Astrocyte of the hippocampus (primary cell): Measurements from ENCODE around the gene PDE10A.

Source experiments
- DNase-seq: peaks from one replicate; pipeline ENCODE4 v3.0.0; 2011; ENCODE audit warnings: low read depth, low spot score

PDE10A gene

DNA sequence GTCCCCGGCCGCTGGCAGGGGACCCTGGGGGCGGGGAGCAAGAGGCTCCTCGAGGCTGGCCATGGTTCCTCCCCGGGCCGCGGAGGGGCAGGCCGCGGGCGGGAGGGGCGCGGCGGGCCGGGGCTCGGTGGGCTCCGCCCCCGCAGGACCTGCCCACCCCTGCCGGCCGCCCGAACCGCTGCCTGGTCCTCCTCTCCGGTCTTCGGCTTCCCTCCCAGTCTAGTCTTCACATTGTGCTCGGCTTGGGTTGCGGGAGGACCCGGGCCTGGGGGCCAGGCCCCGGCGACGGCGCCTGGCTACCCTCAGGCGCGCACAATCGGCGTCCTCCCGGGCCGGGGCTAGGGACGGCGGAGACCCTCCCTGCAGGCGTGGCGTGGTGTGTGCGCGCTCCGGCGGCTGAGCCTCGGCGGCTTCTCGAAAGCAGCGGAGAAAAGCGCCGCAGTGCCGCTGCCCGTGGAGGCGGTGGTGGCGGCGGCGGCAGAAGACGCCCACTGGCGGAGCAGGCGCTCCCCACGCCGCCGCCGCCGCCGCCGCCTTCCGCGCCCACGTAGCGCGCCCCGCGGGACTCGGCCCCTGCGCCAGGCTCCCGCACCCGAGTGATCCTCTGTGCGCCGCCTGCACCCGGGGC lies at the start of gene PDE10A:
TSS of gene PDE10A (minus strand) at position 493 of the 628 bp plus-strand sequence. CDS start at position 63, 430 bp downstream.
- DNase-seq = peak; percentile 68

DNA sequence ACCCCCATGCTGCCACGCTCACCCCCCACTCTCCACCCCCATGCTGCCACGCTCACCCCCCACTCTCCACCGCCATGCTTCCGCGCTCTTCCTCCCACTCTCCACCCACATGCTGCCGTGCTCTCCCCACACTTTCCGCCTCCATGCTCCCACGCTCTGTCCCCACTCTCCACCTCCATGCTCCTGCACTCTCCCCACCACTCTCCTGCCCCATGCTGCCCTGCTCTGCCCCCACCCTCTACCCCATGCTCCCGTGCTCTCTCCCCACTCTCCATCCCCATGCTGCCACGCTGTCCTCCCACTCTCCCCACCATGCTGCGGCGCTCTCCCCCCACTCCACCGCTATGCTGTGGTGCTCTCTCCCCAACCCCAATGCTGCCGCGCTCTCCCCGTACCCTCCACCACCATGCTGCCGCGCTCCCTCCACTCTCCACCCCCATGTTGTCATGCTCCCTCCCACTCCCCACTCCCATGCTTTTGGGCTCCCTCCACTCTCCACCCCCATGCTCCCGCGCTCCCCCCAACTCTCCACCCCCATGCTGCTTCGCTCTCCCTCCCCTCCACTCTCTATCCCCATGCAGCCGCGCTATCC lies 46.0 kb upstream of the PDE10A start:
- no peak for DNase-seq

DNA sequence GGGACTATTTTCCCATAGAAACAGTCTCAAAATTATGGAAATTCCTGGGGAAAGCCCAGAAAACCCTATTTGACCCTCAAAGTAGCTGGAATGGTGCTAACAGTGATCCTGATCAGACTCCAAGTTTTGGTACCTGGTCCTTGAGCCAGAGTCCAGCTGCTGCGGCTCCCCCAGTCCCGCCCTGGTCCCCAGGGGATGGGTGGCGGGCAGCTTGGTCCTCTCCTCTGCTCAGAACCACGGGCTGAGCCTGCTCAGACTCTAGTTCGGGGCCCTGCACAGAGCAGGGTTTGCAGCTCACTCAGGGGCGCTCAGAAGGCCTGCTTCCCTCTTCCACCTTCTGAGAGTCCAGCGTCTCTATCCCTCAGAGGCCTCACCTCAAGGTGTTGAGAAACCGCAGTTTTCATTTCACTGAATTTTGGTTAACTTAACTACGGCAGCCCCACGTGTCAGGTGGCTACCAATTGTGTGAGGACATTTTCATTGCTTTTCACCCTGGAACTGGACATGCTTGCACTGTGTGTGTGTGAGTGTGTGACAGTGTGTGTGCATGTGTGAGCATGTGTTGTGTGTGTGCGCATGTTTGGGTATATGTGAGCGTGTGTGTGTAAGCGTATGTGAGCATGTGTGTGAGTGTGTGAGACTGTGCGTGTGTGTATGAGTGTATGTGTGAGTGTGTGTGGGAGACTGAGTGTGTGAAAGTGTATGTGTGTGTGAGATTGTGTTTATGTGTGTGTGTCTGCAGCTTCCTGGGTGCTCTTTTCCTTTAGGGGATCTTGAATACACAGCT lies 44.2 kb upstream of the PDE10A start:
- DNase-seq = no peak

DNA sequence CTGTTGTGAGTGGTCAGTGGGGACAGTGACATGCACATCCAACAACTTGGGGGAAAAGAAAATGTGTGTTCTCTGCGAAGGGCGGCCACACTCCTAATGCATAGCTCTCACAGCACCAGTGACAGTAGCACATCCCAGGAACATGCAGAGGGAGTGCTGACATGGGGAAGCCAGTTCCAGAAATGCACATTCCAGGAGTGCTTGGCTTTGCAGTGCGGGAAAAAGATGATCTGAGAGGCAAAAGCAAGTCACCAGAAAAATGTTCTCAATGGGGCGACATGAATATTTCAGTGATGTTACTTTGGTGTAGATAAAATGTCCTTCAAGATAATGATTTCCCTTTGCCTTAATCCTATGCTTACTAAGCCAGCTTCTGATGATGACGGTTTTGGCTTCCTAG lies 42.9 kb upstream of the PDE10A start:
- DNase-seq = no peak

DNA sequence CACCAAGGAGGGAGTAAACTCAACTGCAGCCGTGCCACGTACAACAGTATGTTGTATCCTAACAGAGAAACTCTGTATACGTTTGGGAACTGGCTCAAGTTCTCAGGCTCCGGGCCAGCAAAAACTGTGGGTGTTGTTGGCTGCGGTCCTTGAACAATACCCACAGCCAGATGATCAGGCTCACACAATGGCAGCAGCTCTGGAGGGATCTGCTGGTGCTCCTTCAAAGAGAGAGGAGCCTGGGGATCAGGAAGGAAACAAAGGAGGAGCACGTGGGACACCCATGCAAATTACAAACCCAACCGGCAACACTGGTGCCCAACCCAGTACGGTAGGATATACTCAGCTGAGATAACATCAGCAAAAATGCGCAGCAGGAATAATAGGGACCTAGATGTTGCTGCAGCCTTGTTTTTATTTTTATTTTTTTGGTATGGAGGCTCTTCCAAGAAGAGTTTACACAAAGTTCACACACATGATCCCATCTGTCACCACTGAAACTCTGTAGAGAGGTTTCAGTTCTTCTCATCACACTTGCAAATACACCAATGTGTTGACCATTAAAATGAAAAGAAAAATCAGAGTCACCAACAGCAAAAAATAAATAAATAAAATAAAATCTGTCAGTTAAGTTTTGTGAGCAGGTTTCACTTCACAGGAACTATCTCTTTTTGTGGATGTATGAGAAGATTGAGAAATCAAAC lies 41.2 kb upstream of the PDE10A start:
- DNase-seq = peak; percentile 67

DNA sequence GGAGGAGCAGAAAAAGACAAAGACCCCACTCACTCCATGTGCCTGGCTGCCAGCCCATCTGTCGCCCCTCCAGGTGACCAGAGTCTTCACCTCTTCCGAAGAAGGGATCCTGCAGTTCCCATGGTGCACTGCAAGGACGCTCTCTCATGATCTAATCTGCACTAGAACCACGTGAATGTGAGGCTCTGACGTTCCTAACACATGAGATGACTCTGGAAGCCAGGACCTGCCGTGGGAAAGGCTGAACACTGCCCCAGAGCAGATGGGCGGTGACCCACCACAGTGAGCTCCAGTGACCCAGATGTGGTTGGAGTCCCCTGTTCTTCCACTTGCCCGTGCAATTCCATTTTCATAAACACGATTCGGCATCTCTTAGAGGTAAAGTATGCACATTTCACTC lies 39.6 kb upstream of the PDE10A start:
- no peak for DNase-seq

DNA sequence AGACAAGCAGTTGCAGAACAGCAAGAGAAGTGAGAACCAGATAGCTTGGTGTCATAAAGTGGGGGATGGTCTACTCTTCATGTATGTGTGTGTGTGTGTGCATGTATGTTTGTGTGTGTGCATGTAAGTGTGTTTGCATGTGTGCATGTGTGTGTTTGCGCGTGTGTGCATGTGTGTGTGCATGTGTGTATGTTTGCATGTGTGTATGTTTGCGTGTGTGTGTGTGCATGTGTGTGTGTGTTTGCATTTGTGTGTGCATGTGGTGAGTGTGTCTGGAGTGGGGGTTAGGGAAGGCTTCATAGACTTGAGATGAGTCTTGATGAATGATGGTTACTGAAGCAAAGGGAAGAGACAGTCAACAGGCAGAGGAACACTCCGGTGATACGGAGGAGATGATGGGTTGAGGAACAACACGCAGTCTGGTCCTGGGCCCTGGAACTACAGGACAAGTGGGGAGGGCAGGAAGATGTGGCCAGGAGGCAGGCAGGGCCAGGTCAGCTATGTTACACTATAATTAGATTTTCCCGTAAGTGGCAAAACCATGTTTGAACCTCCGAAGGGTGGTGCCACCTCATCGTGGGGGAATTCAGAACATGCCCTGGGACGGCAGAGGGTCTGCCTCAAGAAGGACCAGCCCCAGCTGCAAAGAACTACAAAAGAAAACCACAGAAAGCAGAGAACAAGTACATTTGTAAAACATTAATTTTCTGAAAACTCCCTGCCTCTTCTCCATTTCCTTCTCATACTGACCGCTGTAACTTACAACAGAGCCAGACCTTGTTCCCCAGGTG lies 38.7 kb upstream of the PDE10A start:
- DNase-seq = no peak

DNA sequence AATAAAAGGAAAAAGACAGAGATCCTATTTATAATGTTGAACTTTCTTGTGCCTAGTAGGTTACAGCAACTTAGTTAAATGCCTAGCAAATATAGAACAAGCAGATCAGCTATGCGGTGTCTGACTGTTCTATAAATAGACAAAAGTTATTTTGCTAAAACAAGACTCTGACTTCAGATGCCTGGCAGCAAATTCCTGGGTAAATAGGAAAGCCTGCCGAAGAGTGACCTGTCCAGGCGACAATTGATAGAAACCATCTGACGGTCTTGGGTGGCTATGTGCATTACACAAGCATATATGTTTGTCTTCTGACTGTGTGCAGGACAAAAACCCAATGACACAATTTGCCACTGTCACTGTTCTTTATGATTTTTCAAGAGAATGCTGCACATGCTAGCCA lies 38.0 kb upstream of the PDE10A start:
- DNase-seq = no peak

DNA sequence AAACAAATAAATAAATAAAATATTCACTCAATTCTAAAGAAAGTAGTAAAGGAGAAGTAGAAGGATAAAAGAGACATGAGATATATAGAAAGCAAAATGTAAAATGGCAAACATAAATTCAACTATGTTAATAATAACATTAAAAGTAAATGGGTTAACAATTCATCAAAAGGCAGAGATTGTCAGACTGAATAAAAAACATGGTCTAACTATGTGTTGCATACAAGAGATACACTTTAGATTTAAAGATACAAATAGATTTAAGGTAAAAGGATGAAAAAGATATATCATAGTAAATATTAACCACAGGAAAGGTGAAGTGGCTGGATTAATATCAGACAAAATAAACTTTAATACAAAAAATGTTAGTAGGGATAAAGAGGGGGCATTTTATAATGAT lies 35.8 kb upstream of the PDE10A start:
- no peak for DNase-seq

DNA sequence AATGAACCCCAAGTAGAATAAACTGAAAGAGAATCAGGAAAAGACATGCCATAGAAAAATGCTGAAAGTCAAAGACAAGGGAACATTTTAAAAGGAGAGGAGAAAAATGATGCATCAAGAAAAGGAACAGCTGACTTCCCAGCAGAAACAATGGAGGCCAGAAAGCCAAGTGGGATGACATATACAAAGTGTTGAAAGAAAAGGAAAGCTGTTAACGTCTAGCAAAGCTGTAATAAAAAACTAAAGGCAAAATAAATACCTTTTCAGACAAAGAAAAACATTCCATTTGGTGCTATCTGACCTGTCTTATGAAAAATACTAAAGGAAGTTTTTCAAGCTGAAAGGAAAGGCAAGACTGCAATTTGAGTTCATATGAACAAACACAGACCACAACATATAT lies 34.1 kb upstream of the PDE10A start:
- no peak for DNase-seq

DNA sequence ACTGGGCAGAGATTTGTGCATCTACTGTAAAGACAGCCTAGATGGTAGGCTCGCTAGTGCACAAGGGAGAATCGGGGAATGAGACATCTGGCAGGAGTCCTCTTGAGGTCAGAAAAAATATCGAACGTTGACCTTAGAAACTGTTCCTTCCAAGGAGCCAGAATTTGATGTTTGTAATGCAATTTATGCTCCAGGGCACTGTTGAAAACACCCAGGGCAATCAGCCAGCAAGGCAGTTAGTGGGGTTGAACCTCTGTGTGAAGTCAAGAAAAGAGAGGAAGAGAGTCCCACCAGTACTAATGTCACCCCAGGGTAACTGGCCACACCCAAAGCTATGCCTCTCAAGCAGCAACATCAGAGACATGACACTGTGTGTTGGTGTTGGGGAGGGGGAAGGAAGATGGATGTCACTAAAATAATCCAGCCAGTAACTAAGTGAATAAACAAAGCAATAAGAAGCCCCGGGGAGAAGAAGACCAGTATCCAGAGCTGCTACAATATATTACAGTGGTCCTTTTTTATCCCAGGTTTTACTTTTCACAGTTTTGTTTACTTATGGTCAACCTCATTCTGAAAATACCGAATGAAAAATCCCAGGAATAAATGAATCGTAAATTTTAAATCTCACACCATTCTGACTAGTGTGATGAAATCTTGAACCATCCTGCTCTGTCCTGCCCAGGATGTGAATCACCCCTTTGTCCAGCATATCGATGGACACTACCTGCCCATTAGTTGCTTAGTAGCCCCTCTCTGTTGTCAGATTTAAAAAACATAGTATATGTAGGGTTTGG lies 32.9 kb upstream of the PDE10A start:
- DNase-seq = no peak

DNA sequence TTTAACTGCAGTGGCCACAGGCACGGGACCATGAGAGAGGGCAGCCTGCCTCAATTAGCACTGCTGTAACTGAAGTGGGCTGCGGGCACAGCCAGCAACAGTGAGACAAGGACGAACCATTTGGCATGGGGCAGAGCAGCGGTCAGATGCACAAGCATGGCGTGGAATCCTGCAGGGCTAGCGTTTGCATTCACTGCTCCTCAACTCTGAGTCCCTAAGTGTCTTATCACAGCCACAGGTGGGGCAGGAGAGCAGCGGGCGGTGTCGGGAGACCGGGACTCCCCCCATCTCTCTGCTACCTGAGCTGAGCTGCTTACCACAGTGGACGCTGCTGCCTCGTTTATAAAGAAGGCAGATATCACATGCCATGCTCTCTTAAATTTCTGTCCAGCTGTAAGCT lies 31.3 kb upstream of the PDE10A start:
- no peak for DNase-seq

DNA sequence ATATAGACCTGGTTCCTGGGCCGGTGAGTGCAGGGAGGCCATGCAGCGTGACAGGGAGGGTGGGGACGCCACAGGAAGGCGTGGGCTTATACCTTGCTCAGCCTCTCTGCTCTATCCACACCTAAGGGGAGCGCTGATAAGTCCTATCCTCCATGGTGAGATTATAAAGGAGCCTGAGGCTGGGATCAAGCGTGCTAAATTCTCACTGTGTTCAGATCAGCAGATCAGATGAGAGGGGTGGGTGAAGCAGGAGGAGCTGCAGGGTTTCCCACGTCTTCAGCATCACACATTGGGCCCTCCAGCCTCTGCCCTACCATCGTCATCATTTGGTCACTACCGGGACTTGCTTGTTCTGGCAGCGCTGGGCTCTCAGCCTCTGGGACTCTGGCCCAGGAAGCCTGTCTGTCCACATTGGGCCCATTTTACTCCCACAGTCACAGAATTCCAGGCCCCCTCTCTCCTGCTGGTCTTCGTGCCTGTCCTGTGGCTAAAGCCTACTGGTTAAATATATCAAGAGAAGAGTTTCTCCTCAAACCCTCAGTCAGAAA lies 29.1 kb upstream of the PDE10A start:
- DNase-seq = no peak

DNA sequence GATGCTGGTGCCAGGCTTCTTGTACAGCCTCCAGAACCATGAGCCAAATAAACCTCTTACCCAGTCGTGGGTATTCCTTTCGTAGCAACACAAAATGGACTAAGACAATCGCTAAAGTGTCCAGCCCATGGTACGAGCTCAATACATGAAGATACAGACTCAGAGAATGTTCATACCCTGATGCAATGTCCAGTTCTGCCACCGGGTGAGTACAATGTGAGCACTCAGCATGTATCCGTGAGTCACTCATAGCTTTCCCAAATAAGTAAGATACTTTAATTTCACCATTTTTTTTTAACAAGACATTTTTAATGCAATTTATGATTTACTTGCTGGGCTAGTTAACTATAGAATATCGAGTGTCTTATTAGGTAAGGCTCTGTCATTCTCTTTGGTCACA lies 26.7 kb upstream of the PDE10A start:
- DNase-seq = no peak

DNA sequence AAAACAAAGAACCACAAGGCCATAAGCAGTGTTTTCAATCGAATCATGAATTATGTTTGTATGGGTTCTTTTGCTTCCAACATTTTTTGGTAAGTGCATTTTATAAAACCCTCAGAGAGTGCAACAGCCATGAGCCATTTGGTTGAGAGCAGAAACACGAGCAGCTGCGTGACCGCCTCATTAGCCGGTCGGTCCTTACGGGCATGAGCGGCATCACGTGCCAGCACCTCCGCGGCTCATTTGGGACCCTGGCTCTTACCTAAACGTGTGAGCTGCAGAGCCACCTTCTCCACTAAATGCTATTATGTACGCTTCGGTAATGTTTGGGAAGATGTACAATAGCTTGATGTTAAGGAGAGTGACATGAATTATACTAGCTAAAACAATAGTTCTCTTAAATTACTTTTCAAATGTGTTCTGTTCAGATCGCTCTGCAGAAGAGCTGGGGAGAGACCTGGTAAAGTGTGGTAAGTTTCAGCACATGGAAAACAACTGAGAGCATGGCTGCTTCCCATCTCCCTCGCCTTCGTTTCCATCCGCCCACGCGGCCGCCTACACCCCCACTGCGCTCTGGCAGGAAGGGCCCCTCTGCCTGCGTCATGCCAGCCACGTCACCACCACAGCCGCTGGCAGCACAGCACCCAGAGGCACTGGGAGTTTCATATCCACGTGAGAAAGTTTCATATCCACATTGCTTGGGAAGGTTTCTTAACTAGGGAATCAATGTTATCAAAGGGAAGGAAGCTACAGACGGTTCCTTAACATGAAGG lies 23.7 kb upstream of the PDE10A start:
- no peak for DNase-seq

DNA sequence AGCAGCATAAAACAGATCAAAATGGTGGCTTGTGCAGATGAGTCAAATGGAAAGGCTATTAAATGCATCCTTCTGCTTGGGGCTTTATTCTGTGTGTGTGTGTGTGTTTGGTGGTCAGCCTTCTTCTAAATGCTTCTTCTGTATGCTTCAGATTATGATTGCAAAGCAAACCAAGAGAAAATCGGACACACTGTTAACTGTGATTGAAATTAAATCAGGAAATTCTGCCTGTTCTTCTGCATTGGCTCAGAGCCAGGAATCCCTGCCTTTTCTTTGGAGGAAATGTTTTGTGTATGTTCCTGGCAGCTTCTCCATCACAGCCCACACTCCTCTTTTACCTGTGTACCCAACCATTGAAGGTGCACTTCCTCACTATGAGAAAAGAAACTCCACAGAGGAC lies 22.3 kb upstream of the PDE10A start:
- no peak for DNase-seq

DNA sequence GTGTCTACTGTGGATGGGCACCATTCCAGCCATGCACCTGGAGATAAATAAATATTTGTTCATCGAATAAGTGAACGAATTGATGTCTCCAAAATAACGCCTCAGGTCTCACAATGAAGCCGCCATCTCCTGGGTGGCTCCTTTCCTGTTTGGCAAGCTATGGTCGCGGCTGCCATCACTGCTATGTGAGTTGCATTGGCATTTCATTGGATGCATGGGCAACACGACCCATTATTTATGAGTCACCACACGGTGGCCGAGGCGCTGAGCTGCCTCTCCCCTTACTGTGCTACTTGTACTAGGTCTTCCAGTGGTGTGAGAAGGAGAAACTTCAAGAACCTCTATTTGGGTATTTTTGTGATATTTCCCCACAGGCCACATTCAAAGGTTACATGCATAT lies 21.3 kb upstream of the PDE10A start:
- no peak for DNase-seq

DNA sequence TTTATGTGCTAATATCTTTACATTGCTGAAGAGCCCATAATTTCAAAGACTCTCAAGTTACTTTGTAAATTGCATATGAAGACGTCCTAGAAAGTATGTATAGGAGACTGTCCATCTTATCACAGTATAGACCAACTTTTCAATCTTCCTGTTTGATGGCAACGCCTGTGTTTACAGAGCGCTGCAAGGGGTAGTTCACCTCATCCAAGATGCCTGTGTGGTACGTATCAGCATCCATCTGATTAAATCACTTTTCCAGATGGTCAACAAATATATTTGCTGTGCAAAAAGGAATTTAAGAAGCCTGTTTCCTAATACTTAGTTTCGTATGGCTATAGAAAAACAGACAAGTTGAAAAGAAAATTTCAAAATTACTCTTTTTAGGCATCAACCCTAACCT lies 17.9 kb upstream of the PDE10A start:
- DNase-seq = no peak

DNA sequence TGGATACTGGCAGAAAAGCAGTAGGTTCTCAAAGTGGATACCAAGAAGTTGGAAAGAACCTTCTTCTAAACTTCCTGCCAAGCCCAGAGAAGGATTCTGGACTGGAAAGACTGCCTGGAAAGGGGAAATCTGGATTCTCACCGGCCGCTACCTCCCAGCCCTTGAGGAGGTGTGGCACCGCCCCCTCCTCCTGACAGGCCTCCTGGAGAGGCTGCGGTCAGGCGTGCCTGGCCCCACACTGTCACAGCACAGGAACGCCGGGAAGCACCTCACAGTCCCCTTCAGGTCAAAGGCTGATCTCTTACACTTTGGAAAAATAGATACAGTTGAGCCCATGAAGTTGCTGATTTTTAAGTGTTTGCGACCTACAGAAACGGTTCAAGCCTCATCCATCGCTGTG lies 16.3 kb upstream of the PDE10A start:
- DNase-seq = no peak

DNA sequence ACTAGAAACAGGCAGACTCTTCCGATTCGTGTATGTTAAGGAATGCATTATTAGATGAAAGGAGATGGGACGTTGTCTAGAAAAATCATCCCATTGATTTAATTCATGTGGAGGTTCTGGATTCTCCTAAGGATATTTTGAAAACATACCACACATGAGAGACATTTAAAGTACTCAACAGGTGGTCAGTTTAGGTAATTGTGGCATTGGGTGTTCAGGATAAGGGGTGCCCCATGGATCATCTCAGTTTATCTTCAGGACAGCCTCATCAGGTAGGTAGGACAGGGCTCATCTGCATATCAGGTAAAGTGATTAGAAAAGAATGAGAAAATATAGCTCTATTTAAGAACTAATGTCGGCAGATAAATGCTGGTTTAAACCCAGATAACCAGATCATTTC lies 15.9 kb upstream of the PDE10A start:
- DNase-seq = no peak
